Measurements from ENCODE around the gene LGR5.

DNA sequence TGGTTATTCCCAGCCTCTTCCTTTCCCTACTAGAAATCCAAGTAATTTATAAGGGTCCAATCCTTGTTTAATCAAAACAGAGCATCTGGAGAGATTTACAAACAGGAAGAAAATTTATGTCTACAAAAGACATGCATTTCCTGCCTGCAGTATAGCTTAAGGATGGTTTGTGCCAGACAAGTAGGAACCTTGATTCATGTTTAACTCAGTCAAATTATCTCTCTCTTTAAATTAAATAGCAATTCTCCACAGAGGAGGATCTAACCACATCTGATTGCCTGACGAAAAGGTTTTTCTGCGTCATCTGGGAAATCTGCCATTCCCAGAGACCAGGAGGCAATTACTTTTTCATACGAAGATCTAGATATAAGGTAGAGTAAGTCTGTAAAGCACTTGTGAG lies 118.8 kb downstream of the LGR5 start:
- TF ChIP-seq JUND (IDR thresholded peaks at IDR 0.05) (no peak), EZH2phosphoT487 (IDR thresholded peaks at IDR 0.05; ENCODE audit: borderline replicate concordance) (no peak)
- TF ChIP-seq, protein P1, sequence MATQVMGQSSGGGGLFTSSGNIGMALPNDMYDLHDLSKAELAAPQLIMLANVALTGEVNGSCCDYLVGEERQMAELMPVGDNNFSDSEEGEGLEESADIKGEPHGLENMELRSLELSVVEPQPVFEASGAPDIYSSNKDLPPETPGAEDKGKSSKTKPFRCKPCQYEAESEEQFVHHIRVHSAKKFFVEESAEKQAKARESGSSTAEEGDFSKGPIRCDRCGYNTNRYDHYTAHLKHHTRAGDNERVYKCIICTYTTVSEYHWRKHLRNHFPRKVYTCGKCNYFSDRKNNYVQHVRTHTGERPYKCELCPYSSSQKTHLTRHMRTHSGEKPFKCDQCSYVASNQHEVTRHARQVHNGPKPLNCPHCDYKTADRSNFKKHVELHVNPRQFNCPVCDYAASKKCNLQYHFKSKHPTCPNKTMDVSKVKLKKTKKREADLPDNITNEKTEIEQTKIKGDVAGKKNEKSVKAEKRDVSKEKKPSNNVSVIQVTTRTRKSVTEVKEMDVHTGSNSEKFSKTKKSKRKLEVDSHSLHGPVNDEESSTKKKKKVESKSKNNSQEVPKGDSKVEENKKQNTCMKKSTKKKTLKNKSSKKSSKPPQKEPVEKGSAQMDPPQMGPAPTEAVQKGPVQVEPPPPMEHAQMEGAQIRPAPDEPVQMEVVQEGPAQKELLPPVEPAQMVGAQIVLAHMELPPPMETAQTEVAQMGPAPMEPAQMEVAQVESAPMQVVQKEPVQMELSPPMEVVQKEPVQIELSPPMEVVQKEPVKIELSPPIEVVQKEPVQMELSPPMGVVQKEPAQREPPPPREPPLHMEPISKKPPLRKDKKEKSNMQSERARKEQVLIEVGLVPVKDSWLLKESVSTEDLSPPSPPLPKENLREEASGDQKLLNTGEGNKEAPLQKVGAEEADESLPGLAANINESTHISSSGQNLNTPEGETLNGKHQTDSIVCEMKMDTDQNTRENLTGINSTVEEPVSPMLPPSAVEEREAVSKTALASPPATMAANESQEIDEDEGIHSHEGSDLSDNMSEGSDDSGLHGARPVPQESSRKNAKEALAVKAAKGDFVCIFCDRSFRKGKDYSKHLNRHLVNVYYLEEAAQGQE (IDR thresholded peaks at IDR 0.05; ENCODE audit: low read depth) = no peak
